Measurements from ENCODE around the gene SPATS1. TPM values are rescaled to one million over a fixed set of nuclear protein-coding genes. Genes with fewer than 3 reads are reported as not detected.

SPATS1 gene
- polyA plus RNA-seq, 3 donors: not detected

- peak overlapping the region; percentile 30 to 88 (median 57) for H3K27ac Mint-ChIP-seq
- intact Hi-C loops (cut with micrococcal nuclease): loop anchor here in 1 of 2 donors (5.0 kb wide), 1 partner anchor 236 kb away; no protein-coding TSS in a partner anchor
Observed at GRCh38 chr6:44333273-44333919, 9.1 kb upstream of the SPATS1 start.

GRCh38 chr6:44333942-44334341 is 8.5 kb upstream of the SPATS1 start:
- no peaks in the 10 kb centered on the region for H3K36me3 ChIP-seq (replicated peaks in 1 of 2; ENCODE audit: control insufficient read depth in 1 of 2, insufficient read depth in 2 of 2, low read length in 2 of 2)
- peaks cover 21 to 22% of the 10 kb centered on the region in 2 donors for H3K4me1 ChIP-seq (ENCODE audit: control insufficient read depth in 1 of 2, insufficient read depth in 2 of 2, low read length in 2 of 2)
- peaks cover 9 to 14% of the 10 kb centered on the region in 2 donors for H3K27me3 ChIP-seq (ENCODE audit: control insufficient read depth in 2 of 2, insufficient read depth in 2 of 2, low read length in 2 of 2)
- H3K36me3 Mint-ChIP-seq: no peaks in the 10 kb centered on the region
- intact Hi-C loops (cut with micrococcal nuclease): loop anchor here in 1 of 2 donors (5.0 kb wide), 1 partner anchor 237 kb away; no protein-coding TSS in a partner anchor
- DNase-seq: peak; percentile 60 to 84 (median 77)
- H4K20me1 ChIP-seq (ENCODE audit: insufficient read depth, low read length): no peaks in the 10 kb centered on the region
- H2AFZ ChIP-seq (ENCODE audit: insufficient read depth, low read depth, low read length, poor library complexity, severe bottlenecking): no peak overlapping the region
- no peaks in the 10 kb centered on the region for H3K9me3 Mint-ChIP-seq
- H3K4me1 Mint-ChIP-seq: peaks cover 21% of the 10 kb centered on the region
- peak overlapping the region in 1 of 2 donors; percentile 70 for H3K27ac ChIP-seq (ENCODE audit: low read depth in 1 of 2, low read length in 2 of 2)
- no peak overlapping the region for H3K4me3 Mint-ChIP-seq
- H3K9me3 ChIP-seq (replicated peaks in 1 of 2; ENCODE audit: control insufficient read depth in 1 of 2, insufficient read depth in 1 of 2, low read length in 2 of 2): no peaks in the 10 kb centered on the region
- H3K27ac Mint-ChIP-seq: peak overlapping the region; percentile 16 to 88 (median 57)
- WGBS (ENCODE audit: insufficient coverage): 30% methylated on average over 5 of the region's 5 CpGs
- no peak overlapping the region for H3K4me2 ChIP-seq (replicated peaks; ENCODE audit: extremely low read depth, low read length, poor library complexity, severe bottlenecking)
- H3K27me3 Mint-ChIP-seq (ENCODE audit: low read depth in 3 of 3): peaks cover 7 to 17% (median 8%) of the 10 kb centered on the region in 3 donors
- H3K9ac ChIP-seq (ENCODE audit: insufficient read depth, low read length, poor library complexity, severe bottlenecking): peak overlapping the region; percentile 12
- H3K79me2 ChIP-seq (ENCODE audit: insufficient read depth, low read length): no peaks in the 10 kb centered on the region
- TF ChIP-seq CTCF (IDR thresholded peaks at IDR 0.05): no peak
- no peak overlapping the region for H3K4me3 ChIP-seq (replicated peaks in 1 of 3; ENCODE audit: low read depth in 2 of 3, low read length in 3 of 3)

More at GRCh38 chr6:44333273-44333919, 9.1 kb upstream of the SPATS1 start:
- Mint-ChIP-seq H3K4me3 (no peak overlapping the region), H3K27me3 (ENCODE audit: low read depth in 3 of 3) (peaks cover 7 to 21% (median 12%) of the 10 kb centered on the region in 3 donors), H3K4me1 (peaks cover 18% of the 10 kb centered on the region), H3K9me3 (no peaks in the 10 kb centered on the region), H3K36me3 (no peaks in the 10 kb centered on the region)
- DNase-seq: peak; percentile 20 to 29 (median 27)
- Histone ChIP-seq H3K9ac (ENCODE audit: insufficient read depth, low read length, poor library complexity, severe bottlenecking) (no peak overlapping the region), H3K4me1 (ENCODE audit: control insufficient read depth in 1 of 2, insufficient read depth in 2 of 2, low read length in 2 of 2) (peaks cover 21 to 22% of the 10 kb centered on the region in 2 donors), H3K4me3 (replicated peaks in 1 of 3; ENCODE audit: low read depth in 2 of 3, low read length in 3 of 3) (no peak overlapping the region), H3K36me3 (replicated peaks in 1 of 2; ENCODE audit: control insufficient read depth in 1 of 2, insufficient read depth in 2 of 2, low read length in 2 of 2) (no peaks in the 10 kb centered on the region), H3K27ac (ENCODE audit: low read depth in 1 of 2, low read length in 2 of 2) (peak overlapping the region in 1 of 2 donors; percentile 70), H4K20me1 (ENCODE audit: insufficient read depth, low read length) (no peaks in the 10 kb centered on the region), H2AFZ (ENCODE audit: insufficient read depth, low read depth, low read length, poor library complexity, severe bottlenecking) (peak overlapping the region; percentile 33), H3K79me2 (ENCODE audit: insufficient read depth, low read length) (no peaks in the 10 kb centered on the region), H3K4me2 (replicated peaks; ENCODE audit: extremely low read depth, low read length, poor library complexity, severe bottlenecking) (no peak overlapping the region), H3K9me3 (replicated peaks in 1 of 2; ENCODE audit: control insufficient read depth in 1 of 2, insufficient read depth in 1 of 2, low read length in 2 of 2) (no peaks in the 10 kb centered on the region), H3K27me3 (ENCODE audit: control insufficient read depth in 2 of 2, insufficient read depth in 2 of 2, low read length in 2 of 2) (peaks cover 12 to 15% of the 10 kb centered on the region in 2 donors)
- no peak for TF ChIP-seq CTCF (IDR thresholded peaks at IDR 0.05)
- 77% methylated on average over 5 of the region's 11 CpGs for WGBS (ENCODE audit: insufficient coverage)

Measured in CD14-positive monocyte (primary cell).